Upper lobe of right lung (tissue), 1 donor: ENCODE data around the gene AGFG1. TPM values are rescaled to one million over a fixed set of nuclear protein-coding genes. Genes with fewer than 3 reads are reported as not detected.

ENCODE experiments used
- ATAC-seq: fragments of 200-7000 bp; cut with Tn5 transposase; one replicate; pipeline ENCODE4 v1.9.1; 2020; ENCODE audit warnings: mild to moderate bottlenecking, moderate library complexity
- DNase-seq: peaks from one replicate; pipeline ENCODE4 v3.0.0-alpha.2; 2020
- H3K27ac ChIP-seq: fragments of 200-600 bp; one replicate; pipeline ENCODE4 v1.8.0; 2022
- H3K27me3 ChIP-seq: fragments of 200-600 bp; one replicate; pipeline ENCODE4 v1.8.0; 2022; ENCODE audit warnings: mild to moderate bottlenecking
- H3K36me3 ChIP-seq: fragments of 200-600 bp; one replicate; pipeline ENCODE4 v1.8.0; 2022
- H3K4me1 ChIP-seq: fragments of 200-600 bp; one replicate; pipeline ENCODE4 v1.8.0; 2022
- H3K4me3 ChIP-seq: fragments of 200-600 bp; one replicate; pipeline ENCODE4 v1.8.0; 2022; ENCODE audit warnings: mild to moderate bottlenecking
- H3K9me3 ChIP-seq: fragments of 200-600 bp; one replicate; pipeline ENCODE4 v1.8.0; 2022
- CTCF ChIP-seq: fragments of 200-600 bp; IDR thresholded peaks from one replicate; pipeline ENCODE4 v1.8.0; 2022; ENCODE audit warnings: antibody characterized with exemption
- intact Hi-C: fragments of 100-400 bp; cut with DNase I; formaldehyde crosslinking; loops from one replicate; pipeline ENCODE4 v1.11.0; 2022
- total RNA-seq: library from RNA; stranded (reverse); fragmentation: NEBNext Ultra II Directional; extraction: Animal tissue kit (Norgen Biotek cat#: 25700); gene quantifications from one replicate; pipeline ENCODE4 v1.2.1, GENCODE V29; 2021
- donor health status: DM: no; HTN: yes; CAD: no; lungs with severe emphysema.

Gene AGFG1
- total RNA-seq, 1 donor from 2014 or later = 92.9 TPM

- Histone ChIP-seq H3K4me1 (no peaks in the 10 kb centered on the region), H3K4me3 (no peak overlapping the region), H3K36me3 (no peaks in the 10 kb centered on the region), H3K9me3 (no peaks in the 10 kb centered on the region), H3K27me3 (no peaks in the 10 kb centered on the region), H3K27ac (no peak overlapping the region)
- TF ChIP-seq CTCF = no peak
- intact Hi-C loops = no loop called here
- ATAC-seq (no peak), DNase-seq (no peak)
These were observed 98.7 kb downstream of the AGFG1 start for GRCh38 chr2:227570615-227571014.

- Histone ChIP-seq H3K36me3 (no peaks in the 10 kb centered on the region), H3K27me3 (no peaks in the 10 kb centered on the region), H3K9me3 (no peaks in the 10 kb centered on the region), H3K27ac (no peak overlapping the region), H3K4me3 (no peak overlapping the region), H3K4me1 (no peaks in the 10 kb centered on the region)
- ATAC-seq (no peak), DNase-seq (no peak)
- TF ChIP-seq CTCF = no peak
- intact Hi-C loops = no loop called here
These were observed 104.2 kb downstream of the AGFG1 start for GRCh38 chr2:227576110-227576509.

GRCh38 chr2:227576812-227577211 is 104.9 kb downstream of the AGFG1 start:
- no peak overlapping the region for H3K4me3 ChIP-seq
- no peak for ATAC-seq
- no peaks in the 10 kb centered on the region for H3K9me3 ChIP-seq
- no peak for TF ChIP-seq CTCF
- DNase-seq = no peak
- H3K27me3 ChIP-seq = no peaks in the 10 kb centered on the region
- intact Hi-C loops = no loop called here
- H3K36me3 ChIP-seq = no peaks in the 10 kb centered on the region
- no peak overlapping the region for H3K27ac ChIP-seq
- no peaks in the 10 kb centered on the region for H3K4me1 ChIP-seq

GRCh38 chr2:227577555-227577954 is 105.6 kb downstream of the AGFG1 start:
- no peak for DNase-seq
- Histone ChIP-seq H3K9me3 (no peaks in the 10 kb centered on the region), H3K36me3 (no peaks in the 10 kb centered on the region), H3K27ac (no peak overlapping the region), H3K27me3 (no peaks in the 10 kb centered on the region), H3K4me1 (no peaks in the 10 kb centered on the region), H3K4me3 (no peak overlapping the region)
- TF ChIP-seq CTCF = no peak
- no peak for ATAC-seq
- intact Hi-C loops = no loop called here

- Histone ChIP-seq H3K27ac (no peak overlapping the region), H3K27me3 (no peaks in the 10 kb centered on the region), H3K36me3 (no peaks in the 10 kb centered on the region), H3K4me1 (no peaks in the 10 kb centered on the region), H3K9me3 (no peaks in the 10 kb centered on the region), H3K4me3 (no peak overlapping the region)
- DNase-seq (no peak), ATAC-seq (no peak)
- intact Hi-C loops = no loop called here
- TF ChIP-seq CTCF = no peak
These were observed 106.7 kb downstream of the AGFG1 start for GRCh38 chr2:227578642-227579041.

- no peak overlapping the region for H3K4me3 ChIP-seq
- ATAC-seq (no peak), DNase-seq (no peak)
- no peaks in the 10 kb centered on the region for H3K9me3 ChIP-seq
- intact Hi-C loops = no loop called here
- no peaks in the 10 kb centered on the region for H3K27me3 ChIP-seq
- no peaks in the 10 kb centered on the region for H3K36me3 ChIP-seq
- no peak for TF ChIP-seq CTCF
- no peaks in the 10 kb centered on the region for H3K4me1 ChIP-seq
- H3K27ac ChIP-seq = no peak overlapping the region
These were observed 107.8 kb downstream of the AGFG1 start for GRCh38 chr2:227579791-227580190.
